HCT116 (cell line): Measurements from ENCODE around the gene VIPR2. TPM values are rescaled to one million over a fixed set of nuclear protein-coding genes. Genes with fewer than 3 reads are reported as not detected.

Experiments
- ATAC-seq: fragments of 200-7000 bp; cut with Tn5 transposase; 2 replicates; pipeline ENCODE4 v1.9.1; 2020; ENCODE audit warnings: mild to moderate bottlenecking, moderate library complexity
- BruUV-seq: library from RNA; stranded (reverse); fragments of 400-500 nt; replicated peaks from 2 replicates; lab custom pipeline; 2021; lab: Mats Ljungman, UMichigan
- CTCF ChIA-PET: fragments of 300-600 bp; sonication (Branson Sonifier 250); formaldehyde crosslinking; loops from one replicate; lab custom pipeline; 2021; ENCODE audit warnings: antibody characterized with exemption; lab: Charles Lee
- POLR2A ChIA-PET: fragments of 300-600, 350-600 bp; sonication (Branson Sonifier 250); formaldehyde crosslinking; loops from one replicate; lab custom pipeline; 2021; ENCODE audit warnings: antibody characterized with exemption; lab: Charles Lee
- RAD21 ChIA-PET, 2 experiments: fragments of 300-600 bp; sonication (Branson Sonifier 250); formaldehyde crosslinking; loops; one replicate each; lab custom pipeline; 2023; ENCODE audit warnings: low total read pairs in 2 of 2; ENCODE audit not compliant: uncharacterized antibody in 2 of 2, unreplicated experiment in 2 of 2, low non-redundant PET in 1 of 2; lab: Charles Lee
- DNase-seq: peaks from one replicate; pipeline ENCODE4 v3.0.0-alpha.2; 2010; ENCODE audit warnings: low read depth, low spot score
- H2AFZ ChIP-seq: fragments of 200-600 bp; shearing (Covaris generic), sonication (generic); 2 replicates; pipeline ENCODE4 v1.6.1; 2017; ENCODE audit warnings: low read depth, mixed run types, mixed read lengths, antibody characterized with exemption, low read length; ENCODE audit not compliant: poor library complexity, severe bottlenecking
- H3K27ac ChIP-seq: 2 replicates; pipeline ENCODE4 v1.5.1; 2012; ENCODE audit warnings: low read depth, low read length
- H3K27me3 ChIP-seq: fragments of 200-600 bp; sonication (generic); 2 replicates; pipeline ENCODE4 v1.6.1; 2016; ENCODE audit warnings: mixed run types, low read length, mixed read lengths; ENCODE audit not compliant: insufficient read depth
- H3K36me3 ChIP-seq, 2 experiments: fragments of 200-500 bp in 1 of 2; fragments of 200-600 bp in 1 of 2; sonication (Bioruptor generic) in 1 of 2; sonication (generic) in 1 of 2; 2 replicates each; pipeline versions ENCODE4 v1.5.1 to v1.6.1; 2014 to 2016; ENCODE audit warnings: low read length in 2 of 2, inconsistent platforms in 1 of 2, mixed read lengths in 1 of 2, mixed run types in 1 of 2; ENCODE audit not compliant: insufficient read depth in 2 of 2, control insufficient read depth in 1 of 2
- H3K4me1 ChIP-seq, 2 experiments: fragments of 200-600 bp in 1 of 2; sonication (generic) in 1 of 2; 2 replicates each; pipeline versions ENCODE4 v1.5.1 to v1.6.1; 2012 to 2017; ENCODE audit warnings: low read length in 2 of 2, inconsistent platforms in 1 of 2, mild to moderate bottlenecking in 1 of 2, mixed read lengths in 1 of 2, mixed run types in 1 of 2, moderate library complexity in 1 of 2; ENCODE audit not compliant: insufficient read depth in 2 of 2, control insufficient read depth in 1 of 2
- H3K4me2 ChIP-seq: fragments of 200-600 bp; sonication (generic); 2 replicates; pipeline ENCODE4 v1.6.1; 2017; ENCODE audit warnings: mixed run types, low read length, mixed read lengths
- H3K4me3 ChIP-seq, 2 experiments: fragments of 200-600 bp in 1 of 2; sonication (generic) in 1 of 2; replicated peaks in 1 of 2; 2 replicates each; pipeline ENCODE4 v1.5.1; 2011 to 2016; ENCODE audit warnings: low read length in 2 of 2, control low read depth in 1 of 2, low read depth in 1 of 2, mild to moderate bottlenecking in 1 of 2, mixed read lengths in 1 of 2, mixed run types in 1 of 2
- H3K79me2 ChIP-seq: fragments of 200-600 bp; sonication (generic); 2 replicates; pipeline ENCODE4 v1.6.1; 2017; ENCODE audit warnings: mild to moderate bottlenecking, mixed run types, low read length, moderate library complexity, mixed read lengths; ENCODE audit not compliant: insufficient read depth
- H3K9ac ChIP-seq: fragments of 200-600 bp; sonication (generic); 2 replicates; pipeline ENCODE4 v1.6.1; 2016; ENCODE audit warnings: low read length, mixed read lengths
- H3K9me2 ChIP-seq: fragments of 200-600 bp; sonication (generic), shearing (Covaris generic); 2 replicates; pipeline ENCODE4 v1.6.1; 2017; ENCODE audit warnings: mixed run types, mild to moderate bottlenecking, moderate library complexity; ENCODE audit not compliant: insufficient read depth
- H3K9me3 ChIP-seq, 2 experiments: fragments of 200-500 bp in 1 of 2; fragments of 200-600 bp in 1 of 2; sonication (Bioruptor generic) in 1 of 2; sonication (generic) in 1 of 2; 2 replicates each; pipeline ENCODE4 v1.6.1; 2014 to 2017; ENCODE audit warnings: low read length in 2 of 2, mixed read lengths in 2 of 2, inconsistent platforms in 1 of 2, low read depth in 1 of 2, mild to moderate bottlenecking in 1 of 2, mixed run types in 1 of 2, moderate library complexity in 1 of 2; ENCODE audit not compliant: control insufficient read depth in 1 of 2, insufficient read depth in 1 of 2
- H4K20me1 ChIP-seq: fragments of 200-600 bp; sonication (generic), shearing (Covaris generic); 2 replicates; pipeline ENCODE4 v1.6.1; 2017; ENCODE audit warnings: mixed run types, mild to moderate bottlenecking, moderate library complexity; ENCODE audit not compliant: insufficient read depth
- EGR1 ChIP-seq: IDR thresholded peaks from 2 replicates; pipeline ENCODE4 v1.6.1; 2012; ENCODE audit warnings: low read depth
- EZH2phosphoT487 ChIP-seq: fragments of 200-600 bp; IDR thresholded peaks from 2 replicates; pipeline ENCODE4 v1.6.1; 2018; ENCODE audit warnings: antibody characterized with exemption, borderline replicate concordance
- JUND ChIP-seq: IDR thresholded peaks from 2 replicates; pipeline ENCODE4 v1.6.1; 2012
- RAD21 ChIP-seq: IDR thresholded peaks from 2 replicates; pipeline ENCODE4 v1.6.1; 2012; ENCODE audit warnings: low read depth, mild to moderate bottlenecking
- YY1 ChIP-seq: IDR thresholded peaks from 2 replicates; pipeline ENCODE4 v1.6.1; 2011; ENCODE audit warnings: low read length, low read depth, moderate library complexity, mild to moderate bottlenecking; ENCODE audit not compliant: insufficient replicate concordance; ENCODE audit errors: extremely low read depth
- intact Hi-C: fragments of 100-400 bp; cut with micrococcal nuclease; formaldehyde crosslinking; loops from 2 replicates; pipeline ENCODE4 v1.10.0; 2022
- total RNA-seq: library from RNA; stranded (reverse); gene quantifications from one replicate; pipeline ENCODE4 v1.2.1, GENCODE V29; 2021; ENCODE audit not compliant: unreplicated experiment
- TF ChIP-seq, protein P1 (sequence below): IDR thresholded peaks from 2 replicates; pipeline ENCODE4 v1.6.1; 2012; ENCODE audit warnings: low read depth
- TF ChIP-seq, protein P2 (sequence below): IDR thresholded peaks from 2 replicates; pipeline ENCODE4 v1.6.1; 2012

VIPR2 gene
- total RNA-seq, 1 experiment from 2014 or later, result 0.10 TPM

DNA sequence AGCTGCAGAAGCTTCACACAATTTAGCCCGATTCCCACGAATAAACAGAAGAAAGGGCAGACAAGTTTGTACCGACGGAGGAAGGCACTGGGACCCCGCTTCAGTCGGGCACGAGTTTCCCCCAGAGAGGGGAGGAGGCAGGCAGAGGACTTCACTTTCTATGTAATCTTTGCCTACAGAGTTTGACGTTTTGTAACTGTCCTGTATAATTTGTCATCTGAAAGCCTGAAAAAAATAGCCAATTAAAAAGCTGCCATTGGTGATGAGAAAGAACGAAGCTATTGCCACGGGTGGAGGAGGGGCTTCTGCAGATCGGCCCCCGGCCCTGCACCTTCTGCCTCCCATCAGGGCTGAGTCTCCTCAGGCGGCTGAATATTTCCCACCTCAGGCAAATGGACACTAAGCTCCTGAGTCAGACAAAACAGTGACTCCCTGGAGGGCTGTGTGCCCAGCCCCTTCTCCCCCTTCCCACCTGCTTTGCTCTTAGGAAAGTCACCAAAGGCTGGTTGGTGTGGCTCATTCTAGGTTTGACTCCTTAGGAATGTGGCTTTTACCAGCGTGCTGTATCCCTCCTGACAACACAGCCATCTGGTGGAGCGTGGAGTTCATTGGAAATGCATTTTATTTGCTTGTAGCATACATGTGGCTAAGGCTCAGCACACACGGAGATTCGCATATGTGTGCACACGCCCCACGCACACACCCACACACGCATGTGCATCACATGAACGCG is 117.4 kb downstream of the VIPR2 start (continued):
- TF ChIP-seq, protein P1, sequence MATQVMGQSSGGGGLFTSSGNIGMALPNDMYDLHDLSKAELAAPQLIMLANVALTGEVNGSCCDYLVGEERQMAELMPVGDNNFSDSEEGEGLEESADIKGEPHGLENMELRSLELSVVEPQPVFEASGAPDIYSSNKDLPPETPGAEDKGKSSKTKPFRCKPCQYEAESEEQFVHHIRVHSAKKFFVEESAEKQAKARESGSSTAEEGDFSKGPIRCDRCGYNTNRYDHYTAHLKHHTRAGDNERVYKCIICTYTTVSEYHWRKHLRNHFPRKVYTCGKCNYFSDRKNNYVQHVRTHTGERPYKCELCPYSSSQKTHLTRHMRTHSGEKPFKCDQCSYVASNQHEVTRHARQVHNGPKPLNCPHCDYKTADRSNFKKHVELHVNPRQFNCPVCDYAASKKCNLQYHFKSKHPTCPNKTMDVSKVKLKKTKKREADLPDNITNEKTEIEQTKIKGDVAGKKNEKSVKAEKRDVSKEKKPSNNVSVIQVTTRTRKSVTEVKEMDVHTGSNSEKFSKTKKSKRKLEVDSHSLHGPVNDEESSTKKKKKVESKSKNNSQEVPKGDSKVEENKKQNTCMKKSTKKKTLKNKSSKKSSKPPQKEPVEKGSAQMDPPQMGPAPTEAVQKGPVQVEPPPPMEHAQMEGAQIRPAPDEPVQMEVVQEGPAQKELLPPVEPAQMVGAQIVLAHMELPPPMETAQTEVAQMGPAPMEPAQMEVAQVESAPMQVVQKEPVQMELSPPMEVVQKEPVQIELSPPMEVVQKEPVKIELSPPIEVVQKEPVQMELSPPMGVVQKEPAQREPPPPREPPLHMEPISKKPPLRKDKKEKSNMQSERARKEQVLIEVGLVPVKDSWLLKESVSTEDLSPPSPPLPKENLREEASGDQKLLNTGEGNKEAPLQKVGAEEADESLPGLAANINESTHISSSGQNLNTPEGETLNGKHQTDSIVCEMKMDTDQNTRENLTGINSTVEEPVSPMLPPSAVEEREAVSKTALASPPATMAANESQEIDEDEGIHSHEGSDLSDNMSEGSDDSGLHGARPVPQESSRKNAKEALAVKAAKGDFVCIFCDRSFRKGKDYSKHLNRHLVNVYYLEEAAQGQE, result no peak
- no peak for TF ChIP-seq EGR1
- TF ChIP-seq, all 23 proteins: peak for 0

- no TSS peak for BruUV-seq
- no peaks in the 10 kb centered on the region for H3K79me2 ChIP-seq
- no peaks in the 10 kb centered on the region for H3K9me3 ChIP-seq
- H3K4me3 ChIP-seq, result no peak overlapping the region
- no peak overlapping the region for H3K4me2 ChIP-seq
- no peaks in the 10 kb centered on the region for H3K27me3 ChIP-seq
- no peaks in the 10 kb centered on the region for H3K36me3 ChIP-seq
- DNase-seq, result no peak
- no peak overlapping the region for H3K9ac ChIP-seq
- H2AFZ ChIP-seq, result no peak overlapping the region
- ChIA-PET POLR2A (no interaction called here), CTCF (no interaction called here), RAD21 (no interaction called here)
- intact Hi-C loops, result no loop called here
- no peaks in the 10 kb centered on the region for H3K9me2 ChIP-seq
- no peaks in the 10 kb centered on the region for H4K20me1 ChIP-seq
- peaks cover 0 to 16% of the 10 kb centered on the region in 2 experiments; a peak in 2 of 4 replicates for H3K4me1 ChIP-seq
- ATAC-seq, result no peak
- TF ChIP-seq EZH2phosphoT487 (no peak), YY1 (no peak), JUND (no peak), RAD21 (no peak)
- TF ChIP-seq, protein P2, sequence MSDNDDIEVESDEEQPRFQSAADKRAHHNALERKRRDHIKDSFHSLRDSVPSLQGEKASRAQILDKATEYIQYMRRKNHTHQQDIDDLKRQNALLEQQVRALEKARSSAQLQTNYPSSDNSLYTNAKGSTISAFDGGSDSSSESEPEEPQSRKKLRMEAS, result no peak
- TF ChIP-seq, all 23 proteins: peak for 0
- H3K27ac ChIP-seq, result no peak overlapping the region
Measured at GRCh38 chr7:159026271-159027055, 118.2 kb downstream of the VIPR2 start.
